ENCODE measurements around the gene TTLL9.

Gene TTLL9

GRCh38 chr20:31869942-31870725 is at the start of gene TTLL9, which contains the start of gene DUSP15:
TSS of gene TTLL9 (plus strand) at chr20:31870634. CDS start at chr20:31871127, 493 bp downstream.
TSS of gene DUSP15 (minus strand) at chr20:31870527. CDS start at chr20:31870337, 190 bp downstream.
- Histone ChIP-seq H3K27ac (peak within 1 kb of the TSS; percentile 92), H3K36me3 (ENCODE audit: control insufficient read depth, insufficient read depth, low read length) (no peaks in the 10 kb centered on the region), H3K79me2 (peaks cover 17% of the 10 kb centered on the region), H3K4me1 (peaks cover 24% of the 10 kb centered on the region), H3K9me3 (ENCODE audit: control insufficient read depth, low read length) (no peaks in the 10 kb centered on the region), H2AFZ (peak within 1 kb of the TSS; percentile 92), H3K4me2 (ENCODE audit: low read length) (peak within 1 kb of the TSS; percentile 90), H3K27me3 (ENCODE audit: control insufficient read depth, insufficient read depth, low read length) (no peaks in the 10 kb centered on the region), H3K9ac (peak within 1 kb of the TSS; percentile 94), H3K4me3 (ENCODE audit: low read depth, low read length) (peak within 1 kb of the TSS; percentile 71)
- TF ChIP-seq CTCF (IDR thresholded peaks at IDR 0.05) = no peak

- Histone ChIP-seq H3K27ac (no peak overlapping the region), H3K4me1 (peaks cover 4% of the 10 kb centered on the region), H3K27me3 (ENCODE audit: control insufficient read depth, insufficient read depth, low read length) (no peaks in the 10 kb centered on the region), H3K36me3 (ENCODE audit: control insufficient read depth, insufficient read depth, low read length) (no peaks in the 10 kb centered on the region), H3K4me2 (ENCODE audit: low read length) (no peak overlapping the region), H3K4me3 (ENCODE audit: low read depth, low read length) (no peak overlapping the region), H2AFZ (no peak overlapping the region), H3K9me3 (ENCODE audit: control insufficient read depth, low read length) (no peaks in the 10 kb centered on the region), H3K9ac (no peak overlapping the region), H3K79me2 (no peaks in the 10 kb centered on the region)
- no peak for TF ChIP-seq CTCF (IDR thresholded peaks at IDR 0.05)
Observed at GRCh38 chr20:31821427-31821826, 49.0 kb upstream of the TTLL9 start.

- peak overlapping the region; percentile 65 for H2AFZ ChIP-seq
- peak; percentile 99 for TF ChIP-seq CTCF (IDR thresholded peaks at IDR 0.05)
- no peaks in the 10 kb centered on the region for H3K79me2 ChIP-seq
- no peaks in the 10 kb centered on the region for H3K36me3 ChIP-seq (ENCODE audit: control insufficient read depth, insufficient read depth, low read length)
- H3K9me3 ChIP-seq (ENCODE audit: control insufficient read depth, low read length) = no peaks in the 10 kb centered on the region
- no peak overlapping the region for H3K9ac ChIP-seq
- H3K4me3 ChIP-seq (ENCODE audit: low read depth, low read length) = no peak overlapping the region
- H3K4me1 ChIP-seq = peaks cover 4% of the 10 kb centered on the region
- H3K27ac ChIP-seq = no peak overlapping the region
- peak overlapping the region; percentile 30 for H3K4me2 ChIP-seq (ENCODE audit: low read length)
- no peaks in the 10 kb centered on the region for H3K27me3 ChIP-seq (ENCODE audit: control insufficient read depth, insufficient read depth, low read length)
Observed at GRCh38 chr20:31822421-31823330, 47.8 kb upstream of the TTLL9 start.

GRCh38 chr20:31823360-31824124 is 46.9 kb upstream of the TTLL9 start:
- H2AFZ ChIP-seq = no peak overlapping the region
- TF ChIP-seq CTCF (IDR thresholded peaks at IDR 0.05) = no peak
- no peak overlapping the region for H3K9ac ChIP-seq
- no peak overlapping the region for H3K4me2 ChIP-seq (ENCODE audit: low read length)
- H3K36me3 ChIP-seq (ENCODE audit: control insufficient read depth, insufficient read depth, low read length) = no peaks in the 10 kb centered on the region
- peaks cover 4% of the 10 kb centered on the region for H3K4me1 ChIP-seq
- H3K9me3 ChIP-seq (ENCODE audit: control insufficient read depth, low read length) = no peaks in the 10 kb centered on the region
- H3K27me3 ChIP-seq (ENCODE audit: control insufficient read depth, insufficient read depth, low read length) = no peaks in the 10 kb centered on the region
- H3K27ac ChIP-seq = no peak overlapping the region
- H3K4me3 ChIP-seq (ENCODE audit: low read depth, low read length) = no peak overlapping the region
- no peaks in the 10 kb centered on the region for H3K79me2 ChIP-seq
